ENCODE measurements around the gene SLC9A7.

- TF ChIP-seq POLR2A (IDR thresholded peaks at IDR 0.05) (no peak), CTCF (IDR thresholded peaks at IDR 0.05) (no peak), EP300 (IDR thresholded peaks at IDR 0.05) (no peak)
These were observed 189.3 kb downstream of the SLC9A7 start for GRCh38 chrX:46569621-46570020.

Measured in tibial nerve (tissue), 4 donors.